Vagina (tissue), 2 donors: ENCODE results near the gene MRPL51.

Source experiments
- POLR2A ChIP-seq, 2 donors: fragments of 450-650 bp; IDR thresholded peaks; one replicate each; pipeline ENCODE4 v1.6.1; 2017; ENCODE audit warnings: antibody characterized with exemption in 2 of 2, mild to moderate bottlenecking in 2 of 2, moderate library complexity in 2 of 2
- TF ChIP-seq, protein P1 (sequence below), 3 experiments: fragments of 450-650 bp in 2 of 3; fragments of 200-600 bp in 1 of 3; sonication (generic) in 1 of 3; IDR thresholded peaks; one replicate each; pipeline ENCODE4 v1.5.1; 2017 to 2019; ENCODE audit warnings: antibody characterized with exemption in 3 of 3, mild to moderate bottlenecking in 2 of 3, moderate library complexity in 2 of 3

GRCh38 chr12:6489449-6489848 is 3.6 kb downstream of the MRPL51 start:
- TF ChIP-seq, protein P1, sequence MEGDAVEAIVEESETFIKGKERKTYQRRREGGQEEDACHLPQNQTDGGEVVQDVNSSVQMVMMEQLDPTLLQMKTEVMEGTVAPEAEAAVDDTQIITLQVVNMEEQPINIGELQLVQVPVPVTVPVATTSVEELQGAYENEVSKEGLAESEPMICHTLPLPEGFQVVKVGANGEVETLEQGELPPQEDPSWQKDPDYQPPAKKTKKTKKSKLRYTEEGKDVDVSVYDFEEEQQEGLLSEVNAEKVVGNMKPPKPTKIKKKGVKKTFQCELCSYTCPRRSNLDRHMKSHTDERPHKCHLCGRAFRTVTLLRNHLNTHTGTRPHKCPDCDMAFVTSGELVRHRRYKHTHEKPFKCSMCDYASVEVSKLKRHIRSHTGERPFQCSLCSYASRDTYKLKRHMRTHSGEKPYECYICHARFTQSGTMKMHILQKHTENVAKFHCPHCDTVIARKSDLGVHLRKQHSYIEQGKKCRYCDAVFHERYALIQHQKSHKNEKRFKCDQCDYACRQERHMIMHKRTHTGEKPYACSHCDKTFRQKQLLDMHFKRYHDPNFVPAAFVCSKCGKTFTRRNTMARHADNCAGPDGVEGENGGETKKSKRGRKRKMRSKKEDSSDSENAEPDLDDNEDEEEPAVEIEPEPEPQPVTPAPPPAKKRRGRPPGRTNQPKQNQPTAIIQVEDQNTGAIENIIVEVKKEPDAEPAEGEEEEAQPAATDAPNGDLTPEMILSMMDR (IDR thresholded peaks at IDR 0.05), result no peak
- no peak for TF ChIP-seq POLR2A (IDR thresholded peaks at IDR 0.05)
